Activated T-helper 2 cell treated with anti-CD3 and anti-CD28 coated beads, Interferon-gamma antibody, Interleukin-2, Interleukin-4, amounts not matched to agents 10 μg/mL and 5 μg/mL and 100 μg/mL, durations not matched to agents 14 hours and 24 hours and 36 hours (primary cell): ENCODE results near the gene TMEM250. TPM values are rescaled to one million over a fixed set of nuclear protein-coding genes. Genes with fewer than 3 reads are reported as not detected.

Source experiments
- DNase-seq: peaks from one replicate; pipeline ENCODE4 v3.0.0; 2021; ENCODE audit warnings: low spot score
- H3K27ac Mint-ChIP-seq: one replicate; pipeline ENCODE4 v1.8.0; 2021; ENCODE audit warnings: mixed read lengths
- H3K27me3 Mint-ChIP-seq: one replicate; pipeline ENCODE4 v1.8.0; 2021; ENCODE audit warnings: low read depth, mixed read lengths
- H3K36me3 Mint-ChIP-seq: one replicate; pipeline ENCODE4 v1.8.0; 2021; ENCODE audit warnings: low read depth, mixed read lengths
- H3K4me1 Mint-ChIP-seq: one replicate; pipeline ENCODE4 v1.8.0; 2021; ENCODE audit warnings: low read depth, mixed read lengths
- H3K4me3 Mint-ChIP-seq: one replicate; pipeline ENCODE4 v1.8.0; 2021; ENCODE audit warnings: low read depth, mild to moderate bottlenecking, moderate library complexity, mixed read lengths
- H3K9me3 Mint-ChIP-seq: one replicate; pipeline ENCODE4 v1.8.0; 2021; ENCODE audit warnings: mixed read lengths
- intact Hi-C: fragments of 100-400 bp; cut with micrococcal nuclease; formaldehyde crosslinking; loops from one replicate; pipeline ENCODE4 v1.15.1; 2023
- total RNA-seq: library from RNA; stranded (reverse); gene quantifications from 2 replicates; pipeline ENCODE4 v1.2.3, GENCODE V29; 2022

The TMEM250 gene
- total RNA-seq, 1 donor from 2014 or later = 43.5 TPM

DNA sequence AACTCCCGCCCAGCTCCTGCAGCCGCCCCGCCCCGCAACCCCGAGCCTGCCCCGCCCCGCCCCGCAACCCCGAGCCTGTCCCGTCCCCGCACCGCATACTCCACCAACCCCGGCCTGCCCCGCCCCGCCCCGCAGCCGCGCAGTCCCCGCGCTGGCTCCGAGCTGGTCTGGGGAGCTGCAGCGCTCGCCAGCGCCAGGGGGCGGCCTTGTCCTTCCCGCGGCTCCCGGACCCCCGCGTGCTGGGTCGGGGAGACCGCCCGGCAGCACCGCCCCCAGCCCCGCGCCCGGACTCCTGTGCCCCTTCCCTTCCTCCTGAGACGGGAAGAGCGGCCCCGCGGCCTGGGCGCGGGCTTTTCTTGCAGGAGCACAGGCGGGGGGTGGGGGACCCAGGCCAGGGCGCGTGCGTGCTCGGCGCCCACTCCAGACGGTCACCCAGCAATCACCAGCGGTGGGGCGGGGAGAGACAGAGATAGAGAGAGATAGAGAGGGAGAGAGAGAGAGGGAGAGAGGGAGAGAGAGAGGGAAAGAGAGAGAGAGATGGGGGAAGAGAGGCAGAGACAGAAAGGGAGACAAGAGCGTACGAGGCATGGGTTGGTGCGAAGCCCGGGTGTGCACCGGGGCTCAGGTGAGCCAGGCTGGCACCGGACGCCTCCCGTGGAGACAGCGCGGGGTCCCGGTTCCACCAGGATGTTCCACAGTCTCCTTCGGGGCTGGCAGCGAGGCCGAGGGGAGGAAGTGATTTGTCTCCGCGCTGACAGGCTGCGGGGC is 14.7 kb upstream of the TMEM250 start:
- H3K27ac Mint-ChIP-seq = no peak overlapping the region
- peaks cover 19% of the 10 kb centered on the region for H3K27me3 Mint-ChIP-seq
- H3K36me3 Mint-ChIP-seq = no peaks in the 10 kb centered on the region
- intact Hi-C loops = no loop called here
- no peak for DNase-seq
- no peak overlapping the region for H3K4me3 Mint-ChIP-seq
- H3K9me3 Mint-ChIP-seq = no peaks in the 10 kb centered on the region
- H3K4me1 Mint-ChIP-seq = peaks cover 1% of the 10 kb centered on the region

DNA sequence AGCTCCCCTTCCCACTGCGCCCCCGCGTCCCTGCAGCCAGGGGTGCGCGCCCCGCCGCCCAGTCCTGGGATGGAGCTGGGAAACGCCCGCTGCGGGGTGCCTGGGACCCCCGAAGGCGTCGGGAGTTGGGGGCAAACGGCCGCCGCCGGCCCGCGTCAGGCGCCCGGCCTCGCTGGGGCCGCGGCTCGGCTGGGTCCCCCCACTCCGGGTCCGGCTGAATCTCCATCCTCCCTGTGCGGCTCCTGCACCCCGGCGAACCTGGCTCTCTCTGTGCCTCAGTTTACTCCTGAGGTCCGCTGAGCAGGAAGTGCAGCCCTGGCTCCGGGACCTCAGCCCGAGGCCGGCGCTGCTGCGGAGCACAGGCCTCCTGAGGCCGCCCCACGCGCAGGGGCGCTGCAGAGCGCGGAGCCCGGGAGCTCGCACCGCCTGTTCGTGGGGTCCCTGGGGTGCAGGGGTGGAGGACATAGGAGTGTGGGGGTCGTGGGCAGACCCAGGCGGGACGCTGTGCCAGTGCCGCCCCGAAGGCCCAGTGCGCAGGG is 13.9 kb upstream of the TMEM250 start:
- Mint-ChIP-seq H3K9me3 (no peaks in the 10 kb centered on the region), H3K27me3 (peaks cover 19% of the 10 kb centered on the region), H3K27ac (no peak overlapping the region), H3K36me3 (no peaks in the 10 kb centered on the region), H3K4me1 (peaks cover 1% of the 10 kb centered on the region), H3K4me3 (no peak overlapping the region)
- intact Hi-C loops = no loop called here
- DNase-seq = no peak

DNA sequence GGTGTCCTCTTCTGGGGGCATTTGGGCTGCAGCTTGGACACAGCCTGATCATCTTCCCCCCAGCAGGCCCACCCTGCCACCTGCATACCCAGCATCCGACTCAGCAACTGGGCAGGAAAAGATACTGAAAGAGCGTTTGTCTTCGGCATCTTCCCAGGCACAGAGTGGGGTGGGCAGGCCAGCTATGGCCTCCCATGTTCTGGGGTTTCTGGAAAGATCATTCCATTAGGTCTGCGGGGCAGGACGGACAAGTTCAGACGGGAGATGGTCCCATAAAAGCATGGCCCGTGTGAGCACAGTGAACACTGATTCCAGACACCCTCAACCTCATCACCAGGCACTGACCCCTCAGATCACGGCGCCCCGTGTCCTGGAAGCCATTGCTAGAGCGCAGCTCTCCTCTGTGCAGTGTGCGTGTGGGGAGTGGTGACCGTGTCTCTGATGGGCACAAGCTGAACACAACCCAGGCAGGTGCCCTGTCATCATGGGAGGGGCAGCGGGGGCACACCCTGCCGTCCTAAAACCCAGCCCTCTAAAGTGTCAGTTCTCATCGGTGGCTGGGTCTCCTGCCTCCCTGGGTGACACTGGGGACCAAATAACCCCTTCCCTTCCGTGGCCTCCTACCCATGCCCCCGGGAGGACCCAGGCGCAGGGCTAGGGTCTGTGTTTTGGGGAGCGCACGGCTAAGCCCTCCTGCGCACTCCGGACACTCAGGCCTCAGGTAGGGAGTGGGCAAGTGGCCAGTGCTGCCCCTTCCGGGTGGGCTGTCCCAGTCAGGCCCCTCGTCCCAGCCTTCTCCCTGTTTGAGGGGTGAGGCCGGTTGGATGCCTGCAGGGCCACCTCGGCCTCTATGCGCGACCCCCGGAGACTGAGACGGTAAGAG is 13.2 kb upstream of the TMEM250 start:
- peaks cover 19% of the 10 kb centered on the region for H3K27me3 Mint-ChIP-seq
- H3K36me3 Mint-ChIP-seq = no peaks in the 10 kb centered on the region
- no peak for DNase-seq
- peaks cover 1% of the 10 kb centered on the region for H3K4me1 Mint-ChIP-seq
- no peak overlapping the region for H3K4me3 Mint-ChIP-seq
- intact Hi-C loops = no loop called here
- H3K9me3 Mint-ChIP-seq = no peaks in the 10 kb centered on the region
- H3K27ac Mint-ChIP-seq = no peak overlapping the region

- intact Hi-C loops = no loop called here
- Mint-ChIP-seq H3K4me1 (peaks cover 1% of the 10 kb centered on the region), H3K27me3 (peaks cover 17% of the 10 kb centered on the region), H3K4me3 (no peak overlapping the region), H3K9me3 (no peaks in the 10 kb centered on the region), H3K27ac (no peak overlapping the region), H3K36me3 (no peaks in the 10 kb centered on the region)
- DNase-seq = no peak
Observed at GRCh38 chr9:136129176-136129575, 10.5 kb upstream of the TMEM250 start.

DNA sequence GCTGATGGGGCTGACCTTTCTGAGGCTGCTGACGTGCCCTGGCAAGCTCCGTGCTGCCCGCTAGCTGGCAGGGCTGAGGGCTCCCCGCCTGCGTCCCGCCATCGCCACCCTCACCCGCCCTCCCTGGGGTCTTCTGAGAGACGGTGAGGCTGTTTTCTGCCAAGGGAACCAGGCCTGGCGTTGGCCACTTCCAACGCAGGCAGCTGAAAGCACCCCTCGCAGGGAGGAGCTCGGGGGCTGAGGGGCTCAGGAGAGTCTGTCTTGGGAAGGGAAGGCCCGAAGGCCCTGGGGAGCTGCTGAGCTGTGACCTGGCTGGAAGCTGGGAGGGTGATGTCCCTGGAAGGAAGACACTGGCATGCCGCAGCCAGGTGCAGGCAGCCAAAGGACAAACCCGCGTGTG is 9.8 kb upstream of the TMEM250 start:
- Mint-ChIP-seq H3K4me3 (no peak overlapping the region), H3K27me3 (peaks cover 12% of the 10 kb centered on the region), H3K36me3 (no peaks in the 10 kb centered on the region), H3K4me1 (no peaks in the 10 kb centered on the region), H3K9me3 (no peaks in the 10 kb centered on the region), H3K27ac (no peak overlapping the region)
- intact Hi-C loops = no loop called here
- no peak for DNase-seq

- no peaks in the 10 kb centered on the region for H3K4me1 Mint-ChIP-seq
- intact Hi-C loops = no loop called here
- H3K36me3 Mint-ChIP-seq = no peaks in the 10 kb centered on the region
- peaks cover 11% of the 10 kb centered on the region for H3K27me3 Mint-ChIP-seq
- no peak overlapping the region for H3K4me3 Mint-ChIP-seq
- no peak for DNase-seq
- no peak overlapping the region for H3K27ac Mint-ChIP-seq
- H3K9me3 Mint-ChIP-seq = no peaks in the 10 kb centered on the region
Observed at GRCh38 chr9:136127313-136127712, 8.6 kb upstream of the TMEM250 start.

GRCh38 chr9:136124976-136125692 is 6.5 kb upstream of the TMEM250 start:
- Mint-ChIP-seq H3K4me3 (no peak overlapping the region), H3K27ac (no peak overlapping the region), H3K4me1 (no peaks in the 10 kb centered on the region), H3K36me3 (no peaks in the 10 kb centered on the region), H3K27me3 (peaks cover 3% of the 10 kb centered on the region), H3K9me3 (no peaks in the 10 kb centered on the region)
- DNase-seq = no peak
- intact Hi-C loops = no loop called here

DNA sequence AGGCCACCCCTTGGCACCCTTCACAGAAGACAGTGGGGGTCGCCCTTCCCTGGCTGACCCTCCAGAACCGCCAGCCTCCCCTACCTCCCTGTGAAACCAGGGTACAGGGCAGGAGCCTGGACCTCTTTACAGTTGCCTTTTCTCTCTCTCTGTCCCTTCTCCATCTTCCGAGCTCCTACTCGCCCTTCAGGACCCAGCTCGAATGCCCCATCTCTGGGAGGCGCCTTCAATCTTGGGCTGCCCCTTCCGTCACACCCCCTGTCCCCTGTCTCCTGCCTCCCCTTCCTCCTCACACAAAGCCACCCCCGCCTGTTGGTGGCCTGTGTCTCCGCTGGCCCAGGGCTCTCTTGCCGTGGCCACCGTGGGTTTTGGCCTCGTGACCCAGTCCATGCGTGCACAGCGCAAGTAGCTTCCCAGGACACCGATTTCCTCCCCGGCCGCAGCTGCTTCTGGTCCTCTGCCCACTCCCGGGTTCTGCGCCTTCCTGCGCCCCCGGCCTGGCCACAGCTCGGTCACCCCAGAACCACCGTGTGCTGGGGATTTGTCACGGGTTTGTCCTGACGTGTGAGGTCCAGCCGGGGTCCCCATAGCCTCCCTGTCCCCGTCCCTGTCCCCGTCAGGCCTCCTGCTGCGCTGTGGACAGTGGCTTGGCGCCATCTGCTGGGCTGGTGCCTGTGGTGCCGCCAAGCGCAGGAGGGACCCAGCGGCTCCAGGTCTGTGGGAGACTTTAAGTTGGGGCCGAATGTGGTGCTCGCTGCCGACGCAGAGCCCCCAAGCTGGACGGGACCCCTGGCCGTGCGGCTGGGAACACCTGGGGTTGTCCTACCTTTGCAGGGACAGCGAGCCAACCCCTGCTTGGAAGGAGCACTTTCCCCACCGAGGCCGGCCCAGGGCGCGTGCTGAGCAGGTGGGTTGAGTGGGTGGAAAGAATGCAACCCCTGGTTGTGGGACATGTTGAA is 4.0 kb upstream of the TMEM250 start:
- Mint-ChIP-seq H3K4me1 (peaks cover 2% of the 10 kb centered on the region), H3K27me3 (no peaks in the 10 kb centered on the region), H3K27ac (no peak overlapping the region), H3K4me3 (no peak overlapping the region), H3K36me3 (no peaks in the 10 kb centered on the region), H3K9me3 (no peaks in the 10 kb centered on the region)
- intact Hi-C loops = loop anchor here (1.0 to 2.0 kb wide), 2 partner anchors 33 to 156 kb away; no protein-coding TSS in a partner anchor
- DNase-seq = peak; percentile 65

DNA sequence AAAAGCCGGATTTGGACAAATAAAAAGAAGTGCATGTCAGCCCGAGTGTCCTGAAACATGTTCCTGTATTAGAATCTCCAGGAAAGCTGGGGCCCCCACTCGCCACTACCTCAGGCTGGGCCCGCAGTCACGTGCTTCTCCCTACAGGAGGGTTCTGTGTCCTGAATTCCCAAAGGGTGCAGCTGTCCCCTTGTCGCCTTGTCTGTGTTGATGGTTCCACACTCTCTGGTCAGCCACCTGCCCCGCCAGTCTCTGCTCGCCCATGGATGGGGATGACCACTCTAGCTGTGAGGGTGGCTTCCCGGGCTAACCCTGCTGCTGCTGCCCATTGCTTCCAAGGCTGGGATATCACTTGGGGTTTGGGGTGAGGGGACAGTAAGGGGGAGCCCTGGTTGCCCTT is 3.1 kb upstream of the TMEM250 start:
- H3K27me3 Mint-ChIP-seq = no peaks in the 10 kb centered on the region
- H3K4me3 Mint-ChIP-seq = no peak overlapping the region
- H3K36me3 Mint-ChIP-seq = no peaks in the 10 kb centered on the region
- intact Hi-C loops = loop anchor here (2.0 kb wide), 1 partner anchor 155 kb away; no protein-coding TSS in a partner anchor
- no peaks in the 10 kb centered on the region for H3K9me3 Mint-ChIP-seq
- peaks cover 2% of the 10 kb centered on the region for H3K4me1 Mint-ChIP-seq
- no peak for DNase-seq
- H3K27ac Mint-ChIP-seq = no peak overlapping the region

DNA sequence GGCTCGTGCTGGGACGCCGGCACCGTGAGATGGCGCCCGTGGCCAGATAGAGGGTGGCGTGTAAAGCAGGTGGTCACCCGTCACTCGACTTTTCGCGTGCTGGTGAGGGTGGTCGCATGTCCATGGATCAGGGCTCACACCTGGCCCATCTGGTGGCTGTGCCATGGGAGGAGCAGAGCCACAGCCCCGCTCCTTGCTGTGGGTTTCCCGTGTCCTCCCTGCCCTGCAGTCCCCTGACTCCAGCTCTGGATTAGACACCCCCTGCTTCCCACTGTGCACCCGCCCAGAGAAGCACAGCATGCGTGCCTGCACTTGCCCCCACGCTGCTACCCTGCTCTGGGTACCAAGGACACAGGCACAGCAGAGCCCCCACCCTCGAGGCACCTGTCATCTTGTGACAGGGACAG is 1.8 kb upstream of the TMEM250 start:
- no peaks in the 10 kb centered on the region for H3K27me3 Mint-ChIP-seq
- no peaks in the 10 kb centered on the region for H3K9me3 Mint-ChIP-seq
- DNase-seq = no peak
- peaks cover 2% of the 10 kb centered on the region for H3K4me1 Mint-ChIP-seq
- intact Hi-C loops = no loop called here
- H3K4me3 Mint-ChIP-seq = peak overlapping the region; percentile 45
- H3K36me3 Mint-ChIP-seq = peaks cover 5% of the 10 kb centered on the region
- H3K27ac Mint-ChIP-seq = no peak overlapping the region

DNA sequence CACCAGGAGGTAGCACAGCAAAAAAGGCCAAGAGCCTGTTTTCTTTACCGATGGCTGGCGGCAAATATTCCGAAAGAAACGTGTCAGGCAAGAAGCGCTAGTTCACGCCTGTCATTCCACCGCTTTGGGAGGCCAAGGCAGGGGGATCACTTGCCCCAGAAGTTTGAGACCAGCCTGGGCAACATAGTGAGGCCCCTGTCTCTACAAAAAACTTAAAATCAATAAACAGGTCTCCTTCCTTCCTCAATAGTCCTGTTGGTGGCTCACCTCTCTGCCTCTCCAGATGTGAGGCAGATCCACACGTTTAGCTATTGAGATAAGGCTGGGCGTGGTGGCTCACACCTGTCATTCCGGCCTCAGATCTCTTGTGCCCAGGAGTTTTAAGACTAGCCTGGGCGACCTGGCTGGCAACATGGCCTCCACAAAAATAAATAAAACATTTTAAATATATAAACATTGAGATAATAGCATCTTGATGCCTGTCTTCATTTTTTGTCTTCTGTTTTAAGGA is 1.3 kb upstream of the TMEM250 start:
- no peaks in the 10 kb centered on the region for H3K9me3 Mint-ChIP-seq
- no peaks in the 10 kb centered on the region for H3K27me3 Mint-ChIP-seq
- no peak for DNase-seq
- H3K27ac Mint-ChIP-seq = no peak overlapping the region
- peaks cover 10% of the 10 kb centered on the region for H3K36me3 Mint-ChIP-seq
- intact Hi-C loops = loop anchor here (1.0 to 10.0 kb wide), 3 partner anchors 125 to 285 kb away; partner anchors contain the start of genes QSOX2, SNAPC4 and UBAC1
- peaks cover 2% of the 10 kb centered on the region for H3K4me1 Mint-ChIP-seq
- H3K4me3 Mint-ChIP-seq = peak overlapping the region; percentile 82
